K562 (cell line): ENCODE results near the gene TYRP1. TPM values are rescaled to one million over a fixed set of nuclear protein-coding genes. Genes with fewer than 3 reads are reported as not detected.

Source experiments
- ATAC-seq: fragments of 200-7000 bp; cut with Tn5 transposase; 3 replicates; pipeline ENCODE4 v1.9.1; 2020; ENCODE audit warnings: moderate library complexity
- BruUV-seq: library from RNA; stranded (reverse); fragments of 400-500 nt; replicated peaks from 2 replicates; lab custom pipeline; 2021; lab: Mats Ljungman, UMichigan
- CTCF ChIA-PET: fragments of 300-600 bp; formaldehyde crosslinking; extraction: SDS; loops from one replicate; lab custom pipeline; 2021; ENCODE audit warnings: low intra/inter-chr PET ratio; lab: Yijun Ruan, JAX
- POLR2A ChIA-PET: fragments of 300-600, 350-650 bp; sonication (Branson Sonifier 250); formaldehyde crosslinking; extraction: SDS; loops from one replicate; lab custom pipeline; 2021; ENCODE audit warnings: antibody characterized with exemption, inconsistent platforms; lab: Yijun Ruan, JAX
- DNase-seq, 4 experiments: peaks; one replicate each; pipeline versions ENCODE4 v3.0.0 to v3.0.0-alpha.2; 2011 to 2018; ENCODE audit warnings: low spot score in 3 of 4, mixed read lengths in 3 of 4; ENCODE audit errors: extremely low read depth in 1 of 4
- FAIRE-seq: peaks from 2 replicates; lab custom pipeline; 2011; peaks lifted over from hg19 to GRCh38; lab: Jason Lieb, UNC
- H2AFZ ChIP-seq: 2 replicates; pipeline ENCODE4 v1.6.0; 2011; ENCODE audit warnings: low read depth, low read length, control low read depth, inconsistent platforms
- H3K27ac ChIP-seq: fragments of 200-600 bp; 3 replicates; pipeline ENCODE4 v1.8.0; 2011; ENCODE audit warnings: low read depth, mild to moderate bottlenecking, control low read depth, inconsistent platforms, low read length, moderate library complexity, mixed read lengths; ENCODE audit errors: extremely low read depth
- H3K27me3 ChIP-seq, 2 experiments: fragments of 300-600 bp in 1 of 2; 2 replicates in 1 of 2; 3 replicates in 1 of 2; pipeline versions ENCODE4 v1.6.0 to v1.8.0; 2011; ENCODE audit warnings: inconsistent platforms in 2 of 2, low read length in 2 of 2, mild to moderate bottlenecking in 1 of 2, mixed read lengths in 1 of 2, moderate library complexity in 1 of 2; ENCODE audit not compliant: control insufficient read depth in 2 of 2, insufficient read depth in 2 of 2
- H3K36me3 ChIP-seq: fragments of 300-600 bp; 3 replicates; pipeline ENCODE4 v1.8.0; 2011; ENCODE audit warnings: mild to moderate bottlenecking, low read length, inconsistent platforms; ENCODE audit not compliant: control insufficient read depth, insufficient read depth
- H3K4me1 ChIP-seq, 2 experiments: fragments of 200-600 bp in 1 of 2; replicated peaks in 1 of 2; 2 replicates in 1 of 2; 3 replicates in 1 of 2; pipeline versions ENCODE4 v1.5.1 to v1.8.0; 2011; ENCODE audit warnings: inconsistent platforms in 2 of 2, low read length in 2 of 2, mild to moderate bottlenecking in 1 of 2, mixed read lengths in 1 of 2, moderate library complexity in 1 of 2; ENCODE audit not compliant: control insufficient read depth in 2 of 2, insufficient read depth in 2 of 2
- H3K4me2 ChIP-seq: 2 replicates; pipeline ENCODE4 v1.6.1; 2011; ENCODE audit warnings: low read length, control low read depth, inconsistent platforms, mixed read lengths; ENCODE audit not compliant: insufficient read depth
- H3K4me3 ChIP-seq: fragments of 200-600 bp; sonication (generic), shearing (Covaris generic); 2 replicates; pipeline ENCODE4 v1.5.1; 2016; ENCODE audit warnings: control low read depth, inconsistent platforms
- H3K79me2 ChIP-seq: fragments of 200-600 bp; 3 replicates; pipeline ENCODE4 v1.8.0; 2011; ENCODE audit warnings: low read length, inconsistent platforms; ENCODE audit not compliant: control insufficient read depth, insufficient read depth
- H3K9ac ChIP-seq, 2 experiments: 2 replicates each; pipeline versions ENCODE4 v1.6.0 to v1.6.1; 2011; ENCODE audit warnings: low read depth in 2 of 2, low read length in 2 of 2, control low read depth in 1 of 2, inconsistent platforms in 1 of 2, mild to moderate bottlenecking in 1 of 2, mixed read lengths in 1 of 2; ENCODE audit not compliant: insufficient read depth in 1 of 2
- H3K9me1 ChIP-seq: one replicate; pipeline ENCODE4 v1.6.0; 2011; ENCODE audit warnings: inconsistent platforms, mild to moderate bottlenecking, low read length, moderate library complexity; ENCODE audit not compliant: control insufficient read depth, insufficient read depth
- H3K9me3 ChIP-seq: replicated peaks from 2 replicates; pipeline ENCODE4 v1.5.1; 2011; ENCODE audit warnings: low read depth, low read length, inconsistent platforms; ENCODE audit not compliant: control insufficient read depth, insufficient read depth
- H4K20me1 ChIP-seq: replicated peaks from 2 replicates; pipeline ENCODE4 v1.6.1; 2011; ENCODE audit warnings: low read length, inconsistent platforms, mixed read lengths; ENCODE audit not compliant: control insufficient read depth, insufficient read depth
- DEAF1 ChIP-seq: fragments of 450-650 bp; formaldehyde crosslinking; IDR thresholded peaks from 2 replicates; pipeline ENCODE4 v1.4.0; 2020; ENCODE audit warnings: mild to moderate bottlenecking, moderate library complexity
- MAFG ChIP-seq: fragments of 450-650 bp; conservative IDR thresholded peaks from 2 replicates; pipeline ENCODE4 v1.6.1; 2016; ENCODE audit warnings: missing genetic modification characterization, missing compliant biosample characterization
- PYGO2 ChIP-seq: fragments of 450-650 bp; IDR thresholded peaks from 2 replicates; pipeline ENCODE4 v1.6.1; 2016; ENCODE audit warnings: mild to moderate bottlenecking, missing genetic modification characterization, moderate library complexity, missing compliant biosample characterization
- RBM39 ChIP-seq: fragments of 200-400 bp; formaldehyde crosslinking; optimal IDR thresholded peaks from 2 replicates; pipeline ENCODE3; 2018; ENCODE audit warnings: low read depth, low read length
- TAF9B ChIP-seq: fragments of 450-650 bp; IDR thresholded peaks from 2 replicates; pipeline ENCODE4 v1.6.1; 2018; ENCODE audit warnings: mild to moderate bottlenecking; ENCODE audit not compliant: partially characterized antibody
- XRCC4 ChIP-seq: IDR thresholded peaks from one replicate; pipeline ENCODE4 v1.6.1; 2011; ENCODE audit not compliant: insufficient read depth, insufficient read length; ENCODE audit errors: extremely low read depth
- ZKSCAN1 ChIP-seq: fragments of 150-350 bp; IDR thresholded peaks from 2 replicates; pipeline ENCODE4 v1.6.1; 2016; ENCODE audit warnings: low read depth, low read length
- ZNF586 ChIP-seq: fragments of 450-650 bp; formaldehyde crosslinking; conservative IDR thresholded peaks from 2 replicates; pipeline ENCODE4 v1.4.0; 2020; ENCODE audit warnings: mild to moderate bottlenecking, moderate library complexity
- WGBS: fragments of 100-300 bp; shearing (Covaris generic); methylation state at CpG from one replicate; pipeline ENCODE4 v1.1.6; 2016; ENCODE audit warnings: low coverage, mixed read lengths; ENCODE audit not compliant: insufficient coverage; ENCODE audit errors: missing lambda C conversion rate; 5-methylcytosine and 5-hydroxymethylcytosine counted together
- in situ Hi-C: fragments of 300-500 bp; cut with MboI; formaldehyde crosslinking; loops from 4 replicates; pipeline ENCODE4 v1.15.0; 2018; ENCODE audit warnings: inconsistent platforms, mixed read lengths
- intact Hi-C: fragments of 100-400 bp; cut with micrococcal nuclease; formaldehyde crosslinking; loops from 2 replicates; pipeline ENCODE4 v1.14.2; 2022
- polyA plus RNA-seq, 8 experiments: library from polyadenylated mRNA; depleted of rRNA in 4 of 8; stranded (reverse) in 5 of 8; unstranded in 3 of 8; fragments of >200 nt; fragmentation: Nextera tagmentation in 2 of 8; fragmentation: Illumina TruSeq in 1 of 8; extraction: Ambion mirVana in 2 of 8; extraction: Trizol in 1 of 8; gene quantifications; 2 replicates each; pipeline versions ENCODE4 v1.2.1 to v1.2.3, GENCODE V29; 2011 to 2014; ENCODE audit warnings: inconsistent platforms in 1 of 8, missing spikeins in 1 of 8
- total RNA-seq, 7 experiments: library from RNA; depleted of rRNA in 6 of 7; stranded (reverse); fragments of >200 nt in 6 of 7; fragmentation: Illumina TruSeq in 2 of 7; extraction: Trizol in 2 of 7; gene quantifications; 2 replicates each; pipeline versions ENCODE4 v1.2.1 to v1.2.3, GENCODE V29; 2011 to 2021; ENCODE audit warnings: low replicate concordance in 1 of 7
- TF ChIP-seq, protein P1 (sequence below): fragments of 450-650 bp; IDR thresholded peaks from 2 replicates; pipeline ENCODE4 v1.6.1; 2017; ENCODE audit warnings: antibody characterized with exemption, mild to moderate bottlenecking
- TF ChIP-seq, protein P2 (sequence below): sonication (generic); formaldehyde crosslinking; IDR thresholded peaks from 2 replicates; pipeline ENCODE4 v1.8.1; 2023; ENCODE audit warnings: mild to moderate bottlenecking, missing genetic modification reagents
- TF ChIP-seq, protein P3 (sequence below): fragments of 450-650 bp; formaldehyde crosslinking; IDR thresholded peaks from 2 replicates; pipeline ENCODE4 v1.4.0; 2022; ENCODE audit warnings: missing genetic modification characterization

TYRP1 gene
- total and polyA plus RNA-seq, 9 of the 15 experiments (the other 6 are each of a cell fraction or from before 2014, with no cell fraction given): not detected

DNA sequence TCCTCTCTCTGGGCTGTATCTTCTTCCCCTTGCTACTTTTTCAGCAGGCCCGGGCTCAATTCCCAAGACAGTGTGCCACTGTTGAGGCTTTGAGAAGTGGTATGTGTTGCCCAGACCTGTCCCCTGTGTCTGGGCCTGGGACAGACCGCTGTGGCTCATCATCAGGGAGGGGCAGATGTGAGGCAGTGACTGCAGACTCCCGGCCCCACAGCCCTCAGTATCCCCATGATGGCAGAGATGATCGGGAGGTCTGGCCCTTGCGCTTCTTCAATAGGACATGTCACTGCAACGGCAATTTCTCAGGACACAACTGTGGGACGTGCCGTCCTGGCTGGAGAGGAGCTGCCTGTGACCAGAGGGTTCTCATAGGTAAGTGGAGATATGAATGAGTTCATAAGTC, 828 bp downstream of the TYRP1 start:
- 0% methylated on average over 5 of the region's 8 CpGs for WGBS
- no peak for ATAC-seq
- CTCF ChIA-PET: no interaction called here
- no peak for FAIRE-seq
- Histone ChIP-seq H3K4me2 (no peak overlapping the region), H3K27ac (no peak overlapping the region), H3K36me3 (no peaks in the 10 kb centered on the region), H3K9ac (no peak overlapping the region), H3K27me3 (no peaks in the 10 kb centered on the region), H2AFZ (no peak overlapping the region), H4K20me1 (no peaks in the 10 kb centered on the region), H3K9me1 (no peaks in the 10 kb centered on the region), H3K4me1 (no peaks in the 10 kb centered on the region), H3K9me3 (no peaks in the 10 kb centered on the region), H3K4me3 (no peak overlapping the region), H3K79me2 (no peaks in the 10 kb centered on the region)
- BruUV-seq: no TSS peak
- intact Hi-C loops: no loop called here
- POLR2A ChIA-PET: no interaction called here
- no peak for DNase-seq
- in situ Hi-C loops: no loop called here
- TF ChIP-seq TAF9B (no peak), RBM39 (no peak), XRCC4 (no peak), PYGO2 (tag) (no peak), DEAF1 (CRISPR knock-in tag) (no peak), MAFG (tag) (no peak), ZNF586 (CRISPR knock-in tag) (no peak), ZKSCAN1 (no peak)
- TF ChIP-seq, protein P1, sequence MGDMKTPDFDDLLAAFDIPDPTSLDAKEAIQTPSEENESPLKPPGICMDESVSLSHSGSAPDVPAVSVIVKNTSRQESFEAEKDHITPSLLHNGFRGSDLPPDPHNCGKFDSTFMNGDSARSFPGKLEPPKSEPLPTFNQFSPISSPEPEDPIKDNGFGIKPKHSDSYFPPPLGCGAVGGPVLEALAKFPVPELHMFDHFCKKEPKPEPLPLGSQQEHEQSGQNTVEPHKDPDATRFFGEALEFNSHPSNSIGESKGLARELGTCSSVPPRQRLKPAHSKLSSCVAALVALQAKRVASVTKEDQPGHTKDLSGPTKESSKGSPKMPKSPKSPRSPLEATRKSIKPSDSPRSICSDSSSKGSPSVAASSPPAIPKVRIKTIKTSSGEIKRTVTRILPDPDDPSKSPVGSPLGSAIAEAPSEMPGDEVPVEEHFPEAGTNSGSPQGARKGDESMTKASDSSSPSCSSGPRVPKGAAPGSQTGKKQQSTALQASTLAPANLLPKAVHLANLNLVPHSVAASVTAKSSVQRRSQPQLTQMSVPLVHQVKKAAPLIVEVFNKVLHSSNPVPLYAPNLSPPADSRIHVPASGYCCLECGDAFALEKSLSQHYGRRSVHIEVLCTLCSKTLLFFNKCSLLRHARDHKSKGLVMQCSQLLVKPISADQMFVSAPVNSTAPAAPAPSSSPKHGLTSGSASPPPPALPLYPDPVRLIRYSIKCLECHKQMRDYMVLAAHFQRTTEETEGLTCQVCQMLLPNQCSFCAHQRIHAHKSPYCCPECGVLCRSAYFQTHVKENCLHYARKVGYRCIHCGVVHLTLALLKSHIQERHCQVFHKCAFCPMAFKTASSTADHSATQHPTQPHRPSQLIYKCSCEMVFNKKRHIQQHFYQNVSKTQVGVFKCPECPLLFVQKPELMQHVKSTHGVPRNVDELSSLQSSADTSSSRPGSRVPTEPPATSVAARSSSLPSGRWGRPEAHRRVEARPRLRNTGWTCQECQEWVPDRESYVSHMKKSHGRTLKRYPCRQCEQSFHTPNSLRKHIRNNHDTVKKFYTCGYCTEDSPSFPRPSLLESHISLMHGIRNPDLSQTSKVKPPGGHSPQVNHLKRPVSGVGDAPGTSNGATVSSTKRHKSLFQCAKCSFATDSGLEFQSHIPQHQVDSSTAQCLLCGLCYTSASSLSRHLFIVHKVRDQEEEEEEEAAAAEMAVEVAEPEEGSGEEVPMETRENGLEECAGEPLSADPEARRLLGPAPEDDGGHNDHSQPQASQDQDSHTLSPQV: no peak
- TF ChIP-seq, protein P2, sequence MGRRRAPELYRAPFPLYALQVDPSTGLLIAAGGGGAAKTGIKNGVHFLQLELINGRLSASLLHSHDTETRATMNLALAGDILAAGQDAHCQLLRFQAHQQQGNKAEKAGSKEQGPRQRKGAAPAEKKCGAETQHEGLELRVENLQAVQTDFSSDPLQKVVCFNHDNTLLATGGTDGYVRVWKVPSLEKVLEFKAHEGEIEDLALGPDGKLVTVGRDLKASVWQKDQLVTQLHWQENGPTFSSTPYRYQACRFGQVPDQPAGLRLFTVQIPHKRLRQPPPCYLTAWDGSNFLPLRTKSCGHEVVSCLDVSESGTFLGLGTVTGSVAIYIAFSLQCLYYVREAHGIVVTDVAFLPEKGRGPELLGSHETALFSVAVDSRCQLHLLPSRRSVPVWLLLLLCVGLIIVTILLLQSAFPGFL (CRISPR knock-in tag): no peak
- TF ChIP-seq, protein P3, sequence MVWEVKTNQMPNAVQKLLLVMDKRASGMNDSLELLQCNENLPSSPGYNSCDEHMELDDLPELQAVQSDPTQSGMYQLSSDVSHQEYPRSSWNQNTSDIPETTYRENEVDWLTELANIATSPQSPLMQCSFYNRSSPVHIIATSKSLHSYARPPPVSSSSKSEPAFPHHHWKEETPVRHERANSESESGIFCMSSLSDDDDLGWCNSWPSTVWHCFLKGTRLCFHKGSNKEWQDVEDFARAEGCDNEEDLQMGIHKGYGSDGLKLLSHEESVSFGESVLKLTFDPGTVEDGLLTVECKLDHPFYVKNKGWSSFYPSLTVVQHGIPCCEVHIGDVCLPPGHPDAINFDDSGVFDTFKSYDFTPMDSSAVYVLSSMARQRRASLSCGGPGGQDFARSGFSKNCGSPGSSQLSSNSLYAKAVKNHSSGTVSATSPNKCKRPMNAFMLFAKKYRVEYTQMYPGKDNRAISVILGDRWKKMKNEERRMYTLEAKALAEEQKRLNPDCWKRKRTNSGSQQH: no peak
